Measurements from ENCODE around the gene BORCS6.

DNA sequence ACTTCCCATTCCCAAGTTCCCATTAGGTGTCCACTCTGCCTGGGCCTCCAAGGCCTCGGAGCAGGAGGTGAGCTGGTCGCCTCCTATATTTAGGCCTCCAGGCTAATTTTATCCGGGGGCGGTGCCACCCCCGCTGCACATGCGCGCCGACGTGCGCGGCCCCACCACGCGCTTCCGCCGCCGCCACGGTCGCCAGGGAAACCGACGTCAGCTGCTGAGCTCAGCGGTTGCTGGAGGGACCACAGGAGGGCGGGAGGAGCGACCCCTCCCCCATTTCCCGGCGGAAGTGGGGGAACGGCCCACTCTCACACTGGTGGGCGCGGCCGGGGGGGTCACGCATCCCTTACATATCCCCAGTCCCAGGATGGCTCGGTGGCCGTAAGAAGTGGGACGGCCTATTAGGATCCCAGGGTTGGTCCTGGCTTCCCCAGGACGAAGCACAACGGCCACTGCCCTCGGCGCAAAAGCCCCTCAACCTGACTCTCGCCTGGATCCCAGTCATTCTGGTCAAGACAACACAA, 38.8 kb downstream of the BORCS6 start:
- TF ChIP-seq POLR2A (IDR thresholded peaks at IDR 0.05), result peak; percentile 65 to 67
- TF ChIP-seq, protein P1, sequence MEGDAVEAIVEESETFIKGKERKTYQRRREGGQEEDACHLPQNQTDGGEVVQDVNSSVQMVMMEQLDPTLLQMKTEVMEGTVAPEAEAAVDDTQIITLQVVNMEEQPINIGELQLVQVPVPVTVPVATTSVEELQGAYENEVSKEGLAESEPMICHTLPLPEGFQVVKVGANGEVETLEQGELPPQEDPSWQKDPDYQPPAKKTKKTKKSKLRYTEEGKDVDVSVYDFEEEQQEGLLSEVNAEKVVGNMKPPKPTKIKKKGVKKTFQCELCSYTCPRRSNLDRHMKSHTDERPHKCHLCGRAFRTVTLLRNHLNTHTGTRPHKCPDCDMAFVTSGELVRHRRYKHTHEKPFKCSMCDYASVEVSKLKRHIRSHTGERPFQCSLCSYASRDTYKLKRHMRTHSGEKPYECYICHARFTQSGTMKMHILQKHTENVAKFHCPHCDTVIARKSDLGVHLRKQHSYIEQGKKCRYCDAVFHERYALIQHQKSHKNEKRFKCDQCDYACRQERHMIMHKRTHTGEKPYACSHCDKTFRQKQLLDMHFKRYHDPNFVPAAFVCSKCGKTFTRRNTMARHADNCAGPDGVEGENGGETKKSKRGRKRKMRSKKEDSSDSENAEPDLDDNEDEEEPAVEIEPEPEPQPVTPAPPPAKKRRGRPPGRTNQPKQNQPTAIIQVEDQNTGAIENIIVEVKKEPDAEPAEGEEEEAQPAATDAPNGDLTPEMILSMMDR (IDR thresholded peaks at IDR 0.05), result no peak
